ENCODE results near the gene NME5. TPM values are rescaled to one million over a fixed set of nuclear protein-coding genes. Genes with fewer than 3 reads are reported as not detected.

NME5 gene
- total and polyA plus RNA-seq, 2 of the 4 experiments (the other 2 are of a cell fraction): 0.17 to 0.18 TPM

GRCh38 chr5:138170299-138170698 lies 31.1 kb upstream of the NME5 start:
- in situ Hi-C loops (cut with MboI; ENCODE audit: low sequenced_read_pairs) (no loop called here), dilution Hi-C loops (cut with HindIII; ENCODE audit: low sequenced_read_pairs, unreplicated experiment) (no loop called here), intact Hi-C loops (cut with micrococcal nuclease) (no loop called here)
- Histone ChIP-seq H2BK20ac (ENCODE audit: low read depth, low read length) (no peak overlapping the region), H3K23ac (ENCODE audit: low read depth, low read length) (no peak overlapping the region), H3K4ac (ENCODE audit: low read depth, low read length) (no peak overlapping the region), H2AK5ac (ENCODE audit: low read depth, low read length) (no peak overlapping the region), H4K20me1 (ENCODE audit: insufficient read depth, low read length) (no peaks in the 10 kb centered on the region), H3K27me3 (ENCODE audit: control insufficient read depth, insufficient read depth, low read length) (no peaks in the 10 kb centered on the region), H4K91ac (ENCODE audit: insufficient read depth, low read depth, low read length) (no peak overlapping the region), H3K4me3 (ENCODE audit: insufficient read depth, low read depth, low read length) (no peak overlapping the region), H2AFZ (replicated peaks; ENCODE audit: low read length, poor library complexity) (no peak overlapping the region), H3K27ac (ENCODE audit: insufficient read depth, low read length) (no peak overlapping the region), H4K5ac (ENCODE audit: low read depth, low read length) (no peak overlapping the region), H4K8ac (ENCODE audit: low read depth in 2 of 2, low read length in 2 of 2) (no peak overlapping the region), H2BK5ac (ENCODE audit: low read depth, low read length, poor library complexity, severe bottlenecking) (no peak overlapping the region), H3K56ac (ENCODE audit: extremely low read depth, insufficient read depth, low read length) (no peak overlapping the region), H2BK120ac (ENCODE audit: low read depth, low read length) (no peak overlapping the region), H3K14ac (replicated peaks; ENCODE audit: low read depth, low read length) (no peak overlapping the region), H3K18ac (ENCODE audit: low read depth, low read length) (no peak overlapping the region), H3K36me3 (ENCODE audit: control insufficient read depth, insufficient read depth, low read length) (peaks cover 55% of the 10 kb centered on the region), H2AK9ac (replicated peaks; ENCODE audit: low read depth, low read length, poor library complexity) (no peak overlapping the region), H3K79me1 (ENCODE audit: low read depth in 1 of 2, low read length in 2 of 2) (peaks cover 12 to 13% of the 10 kb centered on the region in 2 experiments), H3K9me3 (ENCODE audit: control insufficient read depth, insufficient read depth, low read length) (no peaks in the 10 kb centered on the region), H3K4me1 (ENCODE audit: control insufficient read depth, insufficient read depth, low read length) (no peaks in the 10 kb centered on the region), H3K9me1 (ENCODE audit: insufficient read depth, low read length) (no peaks in the 10 kb centered on the region), H3K9ac (ENCODE audit: low read depth, low read length) (no peak overlapping the region), H3K4me2 (ENCODE audit: low read depth, low read length) (no peak overlapping the region), H2BK15ac (ENCODE audit: low read depth, low read length) (no peak overlapping the region)
- BruUV-seq (replicated peaks): no TSS peak
- ChIA-PET CTCF (no interaction called here), POLR2A (ENCODE audit: unreplicated experiment) (no interaction called here)
- TF ChIP-seq MAFK (IDR thresholded peaks at IDR 0.05; ENCODE audit: low read depth, low read length): peak; percentile 16; the same call in 1 of the 2 replicates
- no peak for TF ChIP-seq MXI1 (IDR thresholded peaks at IDR 0.05; ENCODE audit: borderline replicate concordance, low read depth, low read length)
- DNase-seq (no peak), ATAC-seq (ENCODE audit: low read depth) (no peak)
